HEK293 (cell line): ENCODE data around the gene BLMH.

ENCODE experiments used
- BCL11A ChIP-seq: fragments of 450-650 bp; formaldehyde crosslinking; IDR thresholded peaks from 2 replicates; pipeline ENCODE4 v1.5.1; 2016; ENCODE audit warnings: low read depth, missing biosample characterization, missing genetic modification characterization
- SCRT1 ChIP-seq: fragments of 450-650 bp; formaldehyde crosslinking; IDR thresholded peaks from 2 replicates; pipeline ENCODE4 v1.5.1; 2016; ENCODE audit warnings: missing biosample characterization, missing genetic modification characterization, borderline replicate concordance
- TRIM28 ChIP-seq: IDR thresholded peaks from 2 replicates; pipeline ENCODE4 v1.6.1; 2011; ENCODE audit warnings: low read length, control low read depth, borderline replicate concordance
- ZBTB20 ChIP-seq: fragments of 450-650 bp; formaldehyde crosslinking; IDR thresholded peaks from 2 replicates; pipeline ENCODE4 v1.5.1; 2016; ENCODE audit warnings: missing biosample characterization, missing genetic modification characterization
- ZFP37 ChIP-seq: fragments of 450-650 bp; formaldehyde crosslinking; IDR thresholded peaks from 2 replicates; pipeline ENCODE4 v1.5.1; 2016; ENCODE audit warnings: missing biosample characterization, missing genetic modification characterization
- ZNF169 ChIP-seq: fragments of 450-650 bp; formaldehyde crosslinking; IDR thresholded peaks from 2 replicates; pipeline ENCODE4 v1.5.1; 2016; ENCODE audit warnings: missing biosample characterization, missing genetic modification characterization
- ZNF202 ChIP-seq: fragments of 450-650 bp; formaldehyde crosslinking; IDR thresholded peaks from 2 replicates; pipeline ENCODE4 v1.5.1; 2016; ENCODE audit warnings: missing biosample characterization, missing genetic modification characterization, borderline replicate concordance
- ZNF214 ChIP-seq: fragments of 450-650 bp; formaldehyde crosslinking; IDR thresholded peaks from 2 replicates; pipeline ENCODE4 v1.5.1; 2017; ENCODE audit warnings: missing biosample characterization, mild to moderate bottlenecking, missing genetic modification characterization, borderline replicate concordance
- ZNF341 ChIP-seq: fragments of 450-650 bp; formaldehyde crosslinking; IDR thresholded peaks from 2 replicates; pipeline ENCODE4; 2016; ENCODE audit warnings: low read depth, missing biosample characterization, missing genetic modification characterization
- ZNF555 ChIP-seq: fragments of 450-650 bp; formaldehyde crosslinking; conservative IDR thresholded peaks from 2 replicates; pipeline ENCODE4 v1.5.1; 2017; ENCODE audit warnings: missing biosample characterization, mild to moderate bottlenecking, missing genetic modification characterization, inconsistent platforms
- ZNF571 ChIP-seq: fragments of 450-650 bp; formaldehyde crosslinking; IDR thresholded peaks from 2 replicates; pipeline ENCODE4 v1.5.0; 2017; ENCODE audit warnings: missing biosample characterization, missing genetic modification characterization
- ZNF624 ChIP-seq: fragments of 450-650 bp; formaldehyde crosslinking; IDR thresholded peaks from 2 replicates; pipeline ENCODE4 v1.5.1; 2017; ENCODE audit warnings: missing biosample characterization, missing genetic modification characterization
- ZNF701 ChIP-seq: fragments of 450-650 bp; formaldehyde crosslinking; IDR thresholded peaks from 2 replicates; pipeline ENCODE4 v1.5.1; 2016; ENCODE audit warnings: missing biosample characterization, missing genetic modification characterization
- ZNF777 ChIP-seq: fragments of 450-650 bp; formaldehyde crosslinking; IDR thresholded peaks from 2 replicates; pipeline ENCODE4 v1.5.1; 2017; ENCODE audit warnings: missing biosample characterization, missing genetic modification characterization, borderline replicate concordance
- ZSCAN23 ChIP-seq: fragments of 450-650 bp; formaldehyde crosslinking; IDR thresholded peaks from 2 replicates; pipeline ENCODE4 v1.5.1; 2016; ENCODE audit warnings: missing biosample characterization, missing genetic modification characterization
- TF ChIP-seq, protein P1 (sequence below): fragments of 450-650 bp; formaldehyde crosslinking; IDR thresholded peaks from 2 replicates; pipeline ENCODE4 v1.5.1; 2016; ENCODE audit warnings: missing biosample characterization, missing genetic modification characterization, borderline replicate concordance
- TF ChIP-seq, protein P2 (sequence below): fragments of 450-650 bp; formaldehyde crosslinking; IDR thresholded peaks from 2 replicates; pipeline ENCODE4 v1.5.1; 2016; ENCODE audit warnings: missing biosample characterization, missing genetic modification characterization
- TF ChIP-seq, protein P3 (sequence below): fragments of 450-650 bp; formaldehyde crosslinking; IDR thresholded peaks from 2 replicates; pipeline ENCODE4 v1.5.1; 2016; ENCODE audit warnings: missing biosample characterization, missing genetic modification characterization, borderline replicate concordance
- TF ChIP-seq, protein P4 (sequence below): fragments of 450-650 bp; formaldehyde crosslinking; IDR thresholded peaks from 2 replicates; pipeline ENCODE4 v1.5.1; 2016; ENCODE audit warnings: missing biosample characterization, missing genetic modification characterization
- TF ChIP-seq, protein P5 (sequence below): sonication (generic); formaldehyde crosslinking; IDR thresholded peaks from 2 replicates; pipeline ENCODE4 v1.8.1; 2022; ENCODE audit warnings: mild to moderate bottlenecking, moderate library complexity, missing genetic modification reagents
- TF ChIP-seq, protein P6 (sequence below): fragments of 450-650 bp; formaldehyde crosslinking; IDR thresholded peaks from 2 replicates; pipeline ENCODE4 v1.5.1; 2017; ENCODE audit warnings: missing biosample characterization, missing genetic modification characterization
- TF ChIP-seq, protein P7 (sequence below): IDR thresholded peaks from 2 replicates; pipeline ENCODE4 v1.6.1; 2011; ENCODE audit warnings: mild to moderate bottlenecking, low read depth, low read length, borderline replicate concordance
- TF ChIP-seq, protein P8 (sequence below): fragments of 450-650 bp; formaldehyde crosslinking; IDR thresholded peaks from 2 replicates; pipeline ENCODE4 v1.5.1; 2016; ENCODE audit warnings: missing biosample characterization, missing genetic modification characterization

Gene BLMH

DNA sequence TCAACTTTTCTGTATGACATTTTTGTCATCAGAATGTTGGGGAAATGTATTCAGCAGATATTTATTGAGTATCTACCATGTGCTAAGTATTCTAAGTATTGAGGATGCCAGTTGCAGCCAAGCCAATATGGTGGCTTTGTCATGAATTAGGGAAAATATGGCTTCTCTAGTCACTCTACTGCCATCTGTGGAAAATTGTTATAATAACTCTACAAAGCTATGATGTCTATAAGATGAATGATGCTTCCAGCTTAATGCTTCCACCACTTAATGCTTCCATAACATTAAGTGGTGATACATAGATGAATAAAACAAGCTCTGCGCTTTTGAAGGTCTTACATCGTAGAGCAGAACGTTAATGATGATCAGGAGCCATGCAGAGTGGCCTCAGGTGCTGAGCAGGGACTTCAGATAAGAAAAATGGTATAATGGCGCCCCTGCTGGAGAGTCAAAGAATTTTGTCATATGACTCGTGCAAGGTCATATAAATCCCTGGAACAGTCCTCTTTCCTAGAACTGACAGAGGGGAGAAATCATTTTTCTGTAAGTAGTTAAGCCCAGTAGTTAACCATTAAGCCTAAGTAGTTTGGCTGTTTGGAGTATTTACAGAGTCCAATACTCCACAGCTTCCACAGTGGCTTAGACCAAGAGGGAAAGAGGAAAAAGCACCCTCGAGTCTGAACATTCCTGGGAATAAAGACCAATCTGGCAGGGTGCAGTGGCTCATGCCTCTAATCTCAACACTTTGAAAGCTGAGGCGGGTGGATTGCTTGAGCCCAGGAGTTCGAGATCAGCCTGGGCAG, 44.8 kb upstream of the BLMH start (continued):
- TF ChIP-seq ZNF571 (tag by site-specific recombination) (no peak), ZNF202 (tag by site-specific recombination) (no peak), SCRT1 (tag by site-specific recombination) (no peak), ZNF169 (tag by site-specific recombination) (no peak), ZNF341 (no peak), ZBTB20 (tag by site-specific recombination) (no peak), ZNF624 (tag by site-specific recombination) (no peak), ZSCAN23 (tag by site-specific recombination) (no peak), ZNF214 (tag by site-specific recombination) (no peak), ZNF555 (tag by site-specific recombination) (no peak), ZNF701 (tag by site-specific recombination) (no peak), BCL11A (tag by site-specific recombination) (no peak), TRIM28 (no peak), ZFP37 (tag by site-specific recombination) (no peak), ZNF777 (tag by site-specific recombination) (no peak)
- TF ChIP-seq, protein P1, sequence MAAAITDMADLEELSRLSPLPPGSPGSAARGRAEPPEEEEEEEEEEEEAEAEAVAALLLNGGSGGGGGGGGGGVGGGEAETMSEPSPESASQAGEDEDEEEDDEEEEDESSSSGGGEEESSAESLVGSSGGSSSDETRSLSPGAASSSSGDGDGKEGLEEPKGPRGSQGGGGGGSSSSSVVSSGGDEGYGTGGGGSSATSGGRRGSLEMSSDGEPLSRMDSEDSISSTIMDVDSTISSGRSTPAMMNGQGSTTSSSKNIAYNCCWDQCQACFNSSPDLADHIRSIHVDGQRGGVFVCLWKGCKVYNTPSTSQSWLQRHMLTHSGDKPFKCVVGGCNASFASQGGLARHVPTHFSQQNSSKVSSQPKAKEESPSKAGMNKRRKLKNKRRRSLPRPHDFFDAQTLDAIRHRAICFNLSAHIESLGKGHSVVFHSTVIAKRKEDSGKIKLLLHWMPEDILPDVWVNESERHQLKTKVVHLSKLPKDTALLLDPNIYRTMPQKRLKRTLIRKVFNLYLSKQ (tag by site-specific recombination): no peak
- TF ChIP-seq, protein P2, sequence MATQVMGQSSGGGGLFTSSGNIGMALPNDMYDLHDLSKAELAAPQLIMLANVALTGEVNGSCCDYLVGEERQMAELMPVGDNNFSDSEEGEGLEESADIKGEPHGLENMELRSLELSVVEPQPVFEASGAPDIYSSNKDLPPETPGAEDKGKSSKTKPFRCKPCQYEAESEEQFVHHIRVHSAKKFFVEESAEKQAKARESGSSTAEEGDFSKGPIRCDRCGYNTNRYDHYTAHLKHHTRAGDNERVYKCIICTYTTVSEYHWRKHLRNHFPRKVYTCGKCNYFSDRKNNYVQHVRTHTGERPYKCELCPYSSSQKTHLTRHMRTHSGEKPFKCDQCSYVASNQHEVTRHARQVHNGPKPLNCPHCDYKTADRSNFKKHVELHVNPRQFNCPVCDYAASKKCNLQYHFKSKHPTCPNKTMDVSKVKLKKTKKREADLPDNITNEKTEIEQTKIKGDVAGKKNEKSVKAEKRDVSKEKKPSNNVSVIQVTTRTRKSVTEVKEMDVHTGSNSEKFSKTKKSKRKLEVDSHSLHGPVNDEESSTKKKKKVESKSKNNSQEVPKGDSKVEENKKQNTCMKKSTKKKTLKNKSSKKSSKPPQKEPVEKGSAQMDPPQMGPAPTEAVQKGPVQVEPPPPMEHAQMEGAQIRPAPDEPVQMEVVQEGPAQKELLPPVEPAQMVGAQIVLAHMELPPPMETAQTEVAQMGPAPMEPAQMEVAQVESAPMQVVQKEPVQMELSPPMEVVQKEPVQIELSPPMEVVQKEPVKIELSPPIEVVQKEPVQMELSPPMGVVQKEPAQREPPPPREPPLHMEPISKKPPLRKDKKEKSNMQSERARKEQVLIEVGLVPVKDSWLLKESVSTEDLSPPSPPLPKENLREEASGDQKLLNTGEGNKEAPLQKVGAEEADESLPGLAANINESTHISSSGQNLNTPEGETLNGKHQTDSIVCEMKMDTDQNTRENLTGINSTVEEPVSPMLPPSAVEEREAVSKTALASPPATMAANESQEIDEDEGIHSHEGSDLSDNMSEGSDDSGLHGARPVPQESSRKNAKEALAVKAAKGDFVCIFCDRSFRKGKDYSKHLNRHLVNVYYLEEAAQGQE: no peak
- TF ChIP-seq, protein P3, sequence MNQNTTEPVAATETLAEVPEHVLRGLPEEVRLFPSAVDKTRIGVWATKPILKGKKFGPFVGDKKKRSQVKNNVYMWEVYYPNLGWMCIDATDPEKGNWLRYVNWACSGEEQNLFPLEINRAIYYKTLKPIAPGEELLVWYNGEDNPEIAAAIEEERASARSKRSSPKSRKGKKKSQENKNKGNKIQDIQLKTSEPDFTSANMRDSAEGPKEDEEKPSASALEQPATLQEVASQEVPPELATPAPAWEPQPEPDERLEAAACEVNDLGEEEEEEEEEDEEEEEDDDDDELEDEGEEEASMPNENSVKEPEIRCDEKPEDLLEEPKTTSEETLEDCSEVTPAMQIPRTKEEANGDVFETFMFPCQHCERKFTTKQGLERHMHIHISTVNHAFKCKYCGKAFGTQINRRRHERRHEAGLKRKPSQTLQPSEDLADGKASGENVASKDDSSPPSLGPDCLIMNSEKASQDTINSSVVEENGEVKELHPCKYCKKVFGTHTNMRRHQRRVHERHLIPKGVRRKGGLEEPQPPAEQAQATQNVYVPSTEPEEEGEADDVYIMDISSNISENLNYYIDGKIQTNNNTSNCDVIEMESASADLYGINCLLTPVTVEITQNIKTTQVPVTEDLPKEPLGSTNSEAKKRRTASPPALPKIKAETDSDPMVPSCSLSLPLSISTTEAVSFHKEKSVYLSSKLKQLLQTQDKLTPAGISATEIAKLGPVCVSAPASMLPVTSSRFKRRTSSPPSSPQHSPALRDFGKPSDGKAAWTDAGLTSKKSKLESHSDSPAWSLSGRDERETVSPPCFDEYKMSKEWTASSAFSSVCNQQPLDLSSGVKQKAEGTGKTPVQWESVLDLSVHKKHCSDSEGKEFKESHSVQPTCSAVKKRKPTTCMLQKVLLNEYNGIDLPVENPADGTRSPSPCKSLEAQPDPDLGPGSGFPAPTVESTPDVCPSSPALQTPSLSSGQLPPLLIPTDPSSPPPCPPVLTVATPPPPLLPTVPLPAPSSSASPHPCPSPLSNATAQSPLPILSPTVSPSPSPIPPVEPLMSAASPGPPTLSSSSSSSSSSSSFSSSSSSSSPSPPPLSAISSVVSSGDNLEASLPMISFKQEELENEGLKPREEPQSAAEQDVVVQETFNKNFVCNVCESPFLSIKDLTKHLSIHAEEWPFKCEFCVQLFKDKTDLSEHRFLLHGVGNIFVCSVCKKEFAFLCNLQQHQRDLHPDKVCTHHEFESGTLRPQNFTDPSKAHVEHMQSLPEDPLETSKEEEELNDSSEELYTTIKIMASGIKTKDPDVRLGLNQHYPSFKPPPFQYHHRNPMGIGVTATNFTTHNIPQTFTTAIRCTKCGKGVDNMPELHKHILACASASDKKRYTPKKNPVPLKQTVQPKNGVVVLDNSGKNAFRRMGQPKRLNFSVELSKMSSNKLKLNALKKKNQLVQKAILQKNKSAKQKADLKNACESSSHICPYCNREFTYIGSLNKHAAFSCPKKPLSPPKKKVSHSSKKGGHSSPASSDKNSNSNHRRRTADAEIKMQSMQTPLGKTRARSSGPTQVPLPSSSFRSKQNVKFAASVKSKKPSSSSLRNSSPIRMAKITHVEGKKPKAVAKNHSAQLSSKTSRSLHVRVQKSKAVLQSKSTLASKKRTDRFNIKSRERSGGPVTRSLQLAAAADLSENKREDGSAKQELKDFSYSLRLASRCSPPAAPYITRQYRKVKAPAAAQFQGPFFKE: no peak
- TF ChIP-seq, protein P4, sequence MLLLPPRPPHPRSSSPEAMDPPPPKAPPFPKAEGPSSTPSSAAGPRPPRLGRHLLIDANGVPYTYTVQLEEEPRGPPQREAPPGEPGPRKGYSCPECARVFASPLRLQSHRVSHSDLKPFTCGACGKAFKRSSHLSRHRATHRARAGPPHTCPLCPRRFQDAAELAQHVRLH: no peak
- TF ChIP-seq, protein P5, sequence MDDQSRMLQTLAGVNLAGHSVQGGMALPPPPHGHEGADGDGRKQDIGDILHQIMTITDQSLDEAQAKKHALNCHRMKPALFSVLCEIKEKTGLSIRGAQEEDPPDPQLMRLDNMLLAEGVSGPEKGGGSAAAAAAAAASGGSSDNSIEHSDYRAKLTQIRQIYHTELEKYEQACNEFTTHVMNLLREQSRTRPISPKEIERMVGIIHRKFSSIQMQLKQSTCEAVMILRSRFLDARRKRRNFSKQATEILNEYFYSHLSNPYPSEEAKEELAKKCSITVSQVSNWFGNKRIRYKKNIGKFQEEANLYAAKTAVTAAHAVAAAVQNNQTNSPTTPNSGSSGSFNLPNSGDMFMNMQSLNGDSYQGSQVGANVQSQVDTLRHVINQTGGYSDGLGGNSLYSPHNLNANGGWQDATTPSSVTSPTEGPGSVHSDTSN: no peak
- TF ChIP-seq, protein P6, sequence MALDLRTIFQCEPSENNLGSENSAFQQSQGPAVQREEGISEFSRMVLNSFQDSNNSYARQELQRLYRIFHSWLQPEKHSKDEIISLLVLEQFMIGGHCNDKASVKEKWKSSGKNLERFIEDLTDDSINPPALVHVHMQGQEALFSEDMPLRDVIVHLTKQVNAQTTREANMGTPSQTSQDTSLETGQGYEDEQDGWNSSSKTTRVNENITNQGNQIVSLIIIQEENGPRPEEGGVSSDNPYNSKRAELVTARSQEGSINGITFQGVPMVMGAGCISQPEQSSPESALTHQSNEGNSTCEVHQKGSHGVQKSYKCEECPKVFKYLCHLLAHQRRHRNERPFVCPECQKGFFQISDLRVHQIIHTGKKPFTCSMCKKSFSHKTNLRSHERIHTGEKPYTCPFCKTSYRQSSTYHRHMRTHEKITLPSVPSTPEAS (tag by site-specific recombination): no peak
- TF ChIP-seq, protein P7, sequence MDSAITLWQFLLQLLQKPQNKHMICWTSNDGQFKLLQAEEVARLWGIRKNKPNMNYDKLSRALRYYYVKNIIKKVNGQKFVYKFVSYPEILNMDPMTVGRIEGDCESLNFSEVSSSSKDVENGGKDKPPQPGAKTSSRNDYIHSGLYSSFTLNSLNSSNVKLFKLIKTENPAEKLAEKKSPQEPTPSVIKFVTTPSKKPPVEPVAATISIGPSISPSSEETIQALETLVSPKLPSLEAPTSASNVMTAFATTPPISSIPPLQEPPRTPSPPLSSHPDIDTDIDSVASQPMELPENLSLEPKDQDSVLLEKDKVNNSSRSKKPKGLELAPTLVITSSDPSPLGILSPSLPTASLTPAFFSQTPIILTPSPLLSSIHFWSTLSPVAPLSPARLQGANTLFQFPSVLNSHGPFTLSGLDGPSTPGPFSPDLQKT: no peak
- TF ChIP-seq, protein P8, sequence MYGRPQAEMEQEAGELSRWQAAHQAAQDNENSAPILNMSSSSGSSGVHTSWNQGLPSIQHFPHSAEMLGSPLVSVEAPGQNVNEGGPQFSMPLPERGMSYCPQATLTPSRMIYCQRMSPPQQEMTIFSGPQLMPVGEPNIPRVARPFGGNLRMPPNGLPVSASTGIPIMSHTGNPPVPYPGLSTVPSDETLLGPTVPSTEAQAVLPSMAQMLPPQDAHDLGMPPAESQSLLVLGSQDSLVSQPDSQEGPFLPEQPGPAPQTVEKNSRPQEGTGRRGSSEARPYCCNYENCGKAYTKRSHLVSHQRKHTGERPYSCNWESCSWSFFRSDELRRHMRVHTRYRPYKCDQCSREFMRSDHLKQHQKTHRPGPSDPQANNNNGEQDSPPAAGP (tag by site-specific recombination): no peak
